Panc1 (cell line): ENCODE measurements around the gene RABL6. TPM values are rescaled to one million over a fixed set of nuclear protein-coding genes. Genes with fewer than 3 reads are reported as not detected.
"Not testable (repeated sequence)": the region's sequence is repeated elsewhere in the genome, so short reads cannot be mapped to it uniquely, and the experiment has no call there.

Source experiments
- ATAC-seq: fragments of 200-7000 bp; cut with Tn5 transposase; 2 replicates; pipeline ENCODE4 v1.9.1; 2020; ENCODE audit warnings: mild to moderate bottlenecking, moderate library complexity
- BruUV-seq: library from RNA; stranded (reverse); fragments of 400-500 nt; replicated peaks from 2 replicates; lab custom pipeline; 2021; lab: Mats Ljungman, UMichigan
- CTCF ChIA-PET: fragments of 300-600 bp; sonication (Branson Sonifier 250); formaldehyde crosslinking; loops from one replicate; lab custom pipeline; 2022; ENCODE audit warnings: antibody characterized with exemption; lab: Charles Lee
- POLR2A ChIA-PET: fragments of 300-600 bp; sonication (Branson Sonifier 250); formaldehyde crosslinking; loops from one replicate; lab custom pipeline; 2022; ENCODE audit warnings: antibody characterized with exemption; lab: Charles Lee
- DNase-seq: peaks from one replicate; pipeline ENCODE4 v3.0.0-alpha.2; 2010; ENCODE audit warnings: low read depth, low spot score
- H3K27ac ChIP-seq: 2 replicates; pipeline ENCODE4 v1.5.1; 2011; ENCODE audit warnings: mild to moderate bottlenecking, low read length, inconsistent platforms
- H3K27me3 ChIP-seq: fragments of 200-500 bp; sonication (Bioruptor generic); 2 replicates; pipeline ENCODE4 v1.6.0; 2014; ENCODE audit warnings: low read length, inconsistent platforms; ENCODE audit not compliant: control insufficient read depth, insufficient read depth
- H3K36me3 ChIP-seq: fragments of 200-500 bp; sonication (Bioruptor generic); 2 replicates; pipeline ENCODE4 v1.5.1; 2014; ENCODE audit warnings: inconsistent platforms, mild to moderate bottlenecking, low read length, moderate library complexity; ENCODE audit not compliant: control insufficient read depth, insufficient read depth
- H3K4me1 ChIP-seq: 2 replicates; pipeline ENCODE4 v1.5.1; 2011; ENCODE audit warnings: inconsistent platforms, mild to moderate bottlenecking, low read length, moderate library complexity; ENCODE audit not compliant: control insufficient read depth, insufficient read depth
- H3K4me3 ChIP-seq, 2 experiments: 2 replicates each; pipeline ENCODE4 v1.5.1; 2011 to 2012; ENCODE audit warnings: low read depth in 2 of 2, low read length in 2 of 2, mild to moderate bottlenecking in 2 of 2, inconsistent platforms in 1 of 2, moderate library complexity in 1 of 2
- H3K9me3 ChIP-seq: fragments of 200-500 bp; sonication (Bioruptor generic); 2 replicates; pipeline ENCODE4 v1.5.1; 2014; ENCODE audit warnings: low read depth, mild to moderate bottlenecking, inconsistent platforms, low read length, moderate library complexity; ENCODE audit not compliant: control insufficient read depth, insufficient read depth
- POLR2AphosphoS5 ChIP-seq: IDR thresholded peaks from 2 replicates; pipeline ENCODE4 v1.6.1; 2012; ENCODE audit warnings: mild to moderate bottlenecking, low read depth, low read length, moderate library complexity
- SIN3A ChIP-seq: IDR thresholded peaks from 2 replicates; pipeline ENCODE4 v1.6.1; 2012; ENCODE audit warnings: low read depth, mild to moderate bottlenecking, low read length, moderate library complexity, borderline replicate concordance; ENCODE audit not compliant: insufficient read depth
- TCF7L2 ChIP-seq: IDR thresholded peaks from 2 replicates; pipeline ENCODE4 v1.6.1; 2011; ENCODE audit warnings: mild to moderate bottlenecking, low read depth, low read length, inconsistent platforms
- in situ Hi-C: cut with HindIII; loops from 2 replicates; pipeline ENCODE4 v1.10.0; 2016; ENCODE audit warnings: low sequenced_read_pairs, low pct_unique_long_range_greater_than_20kb
- intact Hi-C: fragments of 100-400 bp; cut with micrococcal nuclease; formaldehyde crosslinking; loops from one replicate; pipeline ENCODE4 v1.10.0; 2022; ENCODE audit not compliant: unreplicated experiment
- total RNA-seq: library from RNA; stranded (reverse); gene quantifications from one replicate; pipeline ENCODE4 v1.2.1, GENCODE V29; 2021; ENCODE audit not compliant: unreplicated experiment
- TF ChIP-seq, protein P1 (sequence below): fragments of 450-650 bp; IDR thresholded peaks from 2 replicates; pipeline ENCODE4 v1.5.1; 2017; ENCODE audit warnings: mild to moderate bottlenecking
- TF ChIP-seq, protein P2 (sequence below), 2 experiments: IDR thresholded peaks; 2 replicates each; pipeline ENCODE4 v1.6.1; 2011 to 2012; ENCODE audit warnings: low read depth in 2 of 2, control low read depth in 1 of 2, low read length in 1 of 2, mild to moderate bottlenecking in 1 of 2, moderate library complexity in 1 of 2; ENCODE audit not compliant: insufficient read depth in 1 of 2

RABL6 gene
- total RNA-seq, 1 experiment from 2014 or later, result 106 TPM

DNA sequence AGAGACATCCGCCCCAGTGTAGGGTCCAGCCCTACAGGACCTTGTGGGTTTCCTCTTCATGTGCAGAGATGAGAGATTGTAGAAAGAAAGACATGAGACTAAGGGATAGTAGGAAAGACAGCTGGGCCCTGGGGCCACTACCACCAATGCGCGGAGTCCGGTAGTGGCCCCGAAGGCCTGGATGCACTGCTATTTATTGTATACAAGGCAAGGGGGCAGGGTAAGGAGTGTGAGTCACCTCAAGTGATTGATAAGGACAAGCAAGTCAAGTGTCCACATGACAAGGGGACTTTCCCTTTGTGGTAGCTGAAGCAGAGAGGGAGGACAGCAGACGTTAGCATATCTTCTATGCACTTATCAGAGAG is 22.8 kb upstream of the RABL6 start:
- H3K27me3 ChIP-seq, result no peaks in the 10 kb centered on the region
- no peaks in the 10 kb centered on the region for H3K36me3 ChIP-seq
- no peaks in the 10 kb centered on the region for H3K9me3 ChIP-seq
- BruUV-seq, result no TSS peak
- DNase-seq (no peak), ATAC-seq (no peak)
- ChIA-PET CTCF (no interaction called here), POLR2A (no interaction called here)
- in situ Hi-C loops (no loop called here), intact Hi-C loops (no loop called here)
- H3K4me3 ChIP-seq, result no peak overlapping the region
- no peak overlapping the region for H3K27ac ChIP-seq
- H3K4me1 ChIP-seq, result peaks cover under 1% of the 10 kb centered on the region; the same call in 1 of the 2 replicates
- TF ChIP-seq TCF7L2 (no peak), POLR2AphosphoS5 (no peak), SIN3A (no peak)
- TF ChIP-seq, protein P1, sequence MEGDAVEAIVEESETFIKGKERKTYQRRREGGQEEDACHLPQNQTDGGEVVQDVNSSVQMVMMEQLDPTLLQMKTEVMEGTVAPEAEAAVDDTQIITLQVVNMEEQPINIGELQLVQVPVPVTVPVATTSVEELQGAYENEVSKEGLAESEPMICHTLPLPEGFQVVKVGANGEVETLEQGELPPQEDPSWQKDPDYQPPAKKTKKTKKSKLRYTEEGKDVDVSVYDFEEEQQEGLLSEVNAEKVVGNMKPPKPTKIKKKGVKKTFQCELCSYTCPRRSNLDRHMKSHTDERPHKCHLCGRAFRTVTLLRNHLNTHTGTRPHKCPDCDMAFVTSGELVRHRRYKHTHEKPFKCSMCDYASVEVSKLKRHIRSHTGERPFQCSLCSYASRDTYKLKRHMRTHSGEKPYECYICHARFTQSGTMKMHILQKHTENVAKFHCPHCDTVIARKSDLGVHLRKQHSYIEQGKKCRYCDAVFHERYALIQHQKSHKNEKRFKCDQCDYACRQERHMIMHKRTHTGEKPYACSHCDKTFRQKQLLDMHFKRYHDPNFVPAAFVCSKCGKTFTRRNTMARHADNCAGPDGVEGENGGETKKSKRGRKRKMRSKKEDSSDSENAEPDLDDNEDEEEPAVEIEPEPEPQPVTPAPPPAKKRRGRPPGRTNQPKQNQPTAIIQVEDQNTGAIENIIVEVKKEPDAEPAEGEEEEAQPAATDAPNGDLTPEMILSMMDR, result no peak
- TF ChIP-seq, protein P2, sequence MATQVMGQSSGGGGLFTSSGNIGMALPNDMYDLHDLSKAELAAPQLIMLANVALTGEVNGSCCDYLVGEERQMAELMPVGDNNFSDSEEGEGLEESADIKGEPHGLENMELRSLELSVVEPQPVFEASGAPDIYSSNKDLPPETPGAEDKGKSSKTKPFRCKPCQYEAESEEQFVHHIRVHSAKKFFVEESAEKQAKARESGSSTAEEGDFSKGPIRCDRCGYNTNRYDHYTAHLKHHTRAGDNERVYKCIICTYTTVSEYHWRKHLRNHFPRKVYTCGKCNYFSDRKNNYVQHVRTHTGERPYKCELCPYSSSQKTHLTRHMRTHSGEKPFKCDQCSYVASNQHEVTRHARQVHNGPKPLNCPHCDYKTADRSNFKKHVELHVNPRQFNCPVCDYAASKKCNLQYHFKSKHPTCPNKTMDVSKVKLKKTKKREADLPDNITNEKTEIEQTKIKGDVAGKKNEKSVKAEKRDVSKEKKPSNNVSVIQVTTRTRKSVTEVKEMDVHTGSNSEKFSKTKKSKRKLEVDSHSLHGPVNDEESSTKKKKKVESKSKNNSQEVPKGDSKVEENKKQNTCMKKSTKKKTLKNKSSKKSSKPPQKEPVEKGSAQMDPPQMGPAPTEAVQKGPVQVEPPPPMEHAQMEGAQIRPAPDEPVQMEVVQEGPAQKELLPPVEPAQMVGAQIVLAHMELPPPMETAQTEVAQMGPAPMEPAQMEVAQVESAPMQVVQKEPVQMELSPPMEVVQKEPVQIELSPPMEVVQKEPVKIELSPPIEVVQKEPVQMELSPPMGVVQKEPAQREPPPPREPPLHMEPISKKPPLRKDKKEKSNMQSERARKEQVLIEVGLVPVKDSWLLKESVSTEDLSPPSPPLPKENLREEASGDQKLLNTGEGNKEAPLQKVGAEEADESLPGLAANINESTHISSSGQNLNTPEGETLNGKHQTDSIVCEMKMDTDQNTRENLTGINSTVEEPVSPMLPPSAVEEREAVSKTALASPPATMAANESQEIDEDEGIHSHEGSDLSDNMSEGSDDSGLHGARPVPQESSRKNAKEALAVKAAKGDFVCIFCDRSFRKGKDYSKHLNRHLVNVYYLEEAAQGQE (IDR thresholded peaks at IDR 0.05; ENCODE audit: insufficient read depth in 1 of 2, low read depth in 2 of 2, low read length in 1 of 2), result no peak

DNA sequence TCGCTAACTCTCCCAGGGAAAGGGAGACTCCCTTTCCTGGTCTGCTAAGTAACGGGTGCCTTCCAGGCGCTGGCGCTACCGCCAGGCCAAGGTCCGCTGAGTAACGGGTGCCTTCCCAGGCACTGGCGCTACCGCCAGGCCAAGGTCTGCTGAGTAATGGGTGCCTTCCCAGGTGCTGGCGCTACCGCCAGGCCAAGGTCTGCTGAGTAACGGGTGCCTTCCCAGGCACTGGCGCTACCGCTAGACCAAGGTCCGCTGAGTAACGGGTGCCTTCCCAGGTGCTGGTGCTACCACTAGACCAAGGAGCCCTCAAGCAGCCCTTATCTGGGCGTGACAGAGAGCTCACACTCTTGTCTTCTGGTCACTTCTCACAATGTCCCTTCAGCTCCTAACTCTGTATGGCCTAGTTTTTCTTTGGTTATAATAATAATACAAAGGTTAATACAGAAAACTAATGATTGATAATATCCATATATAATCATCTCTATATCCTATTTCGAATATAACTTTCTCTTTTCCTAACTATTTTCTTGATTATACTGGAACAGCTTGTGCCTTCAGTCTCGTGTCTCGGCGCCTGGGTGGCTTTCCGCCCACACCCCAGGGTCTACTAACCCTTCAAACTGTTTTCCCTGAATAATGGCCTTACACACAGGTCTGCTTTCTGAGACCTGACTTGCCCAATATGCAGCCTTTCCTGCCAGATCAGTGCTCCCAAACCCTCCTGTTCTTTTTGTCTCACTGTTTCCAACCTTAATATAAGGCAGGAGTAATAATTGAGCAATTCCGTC is 22.0 kb upstream of the RABL6 start:
- H3K4me1 ChIP-seq, H3K27me3 ChIP-seq, ATAC-seq, H3K9me3 ChIP-seq, in situ Hi-C loops, H3K4me3 ChIP-seq, H3K27ac ChIP-seq, DNase-seq, intact Hi-C loops, H3K36me3 ChIP-seq, POLR2A ChIA-PET, BruUV-seq: not testable (repeated sequence)
- CTCF ChIA-PET, result interaction anchor here (0.6 kb wide), 1 partner anchor 19 kb away, joined by 3 read pairs; no protein-coding TSS in a partner anchor

DNA sequence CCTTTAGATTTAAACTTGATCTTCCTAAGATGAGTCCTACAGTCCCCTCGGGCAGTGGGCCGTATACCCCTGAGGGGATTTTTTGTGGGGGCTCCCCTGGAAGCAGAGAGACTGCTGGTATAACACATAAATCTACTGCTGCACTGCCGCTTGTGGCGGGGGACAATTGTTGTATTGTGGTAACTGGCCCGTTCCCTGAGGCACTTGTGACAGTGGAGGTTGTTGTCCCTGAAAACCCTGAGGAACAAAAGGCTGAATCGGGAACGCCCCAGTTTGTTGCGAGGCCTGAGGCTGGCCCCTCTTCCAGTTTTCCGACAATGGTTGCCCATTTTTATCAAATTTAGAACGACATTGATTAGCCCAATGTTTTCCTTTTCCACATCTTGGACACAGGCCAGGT is 21.3 kb upstream of the RABL6 start:
- no TSS peak for BruUV-seq
- ChIA-PET POLR2A (no interaction called here), CTCF (no interaction called here)
- Histone ChIP-seq H3K4me3 (no peak overlapping the region), H3K27me3 (no peaks in the 10 kb centered on the region), H3K27ac (no peak overlapping the region), H3K9me3 (no peaks in the 10 kb centered on the region), H3K36me3 (no peaks in the 10 kb centered on the region; the same call in 1 of the 2 replicates), H3K4me1 (peaks cover 7% of the 10 kb centered on the region)
- ATAC-seq (no peak), DNase-seq (no peak)
- intact Hi-C loops (no loop called here), in situ Hi-C loops (no loop called here)
- TF ChIP-seq, protein P1, result no peak
- no peak for TF ChIP-seq SIN3A
- TF ChIP-seq TCF7L2, result no peak
- TF ChIP-seq, protein P2 (IDR thresholded peaks at IDR 0.05; ENCODE audit: insufficient read depth in 1 of 2, low read depth in 2 of 2, low read length in 1 of 2), result no peak
- no peak for TF ChIP-seq POLR2AphosphoS5
